ENCODE data around the gene RPS15.

Gene RPS15

DNA sequence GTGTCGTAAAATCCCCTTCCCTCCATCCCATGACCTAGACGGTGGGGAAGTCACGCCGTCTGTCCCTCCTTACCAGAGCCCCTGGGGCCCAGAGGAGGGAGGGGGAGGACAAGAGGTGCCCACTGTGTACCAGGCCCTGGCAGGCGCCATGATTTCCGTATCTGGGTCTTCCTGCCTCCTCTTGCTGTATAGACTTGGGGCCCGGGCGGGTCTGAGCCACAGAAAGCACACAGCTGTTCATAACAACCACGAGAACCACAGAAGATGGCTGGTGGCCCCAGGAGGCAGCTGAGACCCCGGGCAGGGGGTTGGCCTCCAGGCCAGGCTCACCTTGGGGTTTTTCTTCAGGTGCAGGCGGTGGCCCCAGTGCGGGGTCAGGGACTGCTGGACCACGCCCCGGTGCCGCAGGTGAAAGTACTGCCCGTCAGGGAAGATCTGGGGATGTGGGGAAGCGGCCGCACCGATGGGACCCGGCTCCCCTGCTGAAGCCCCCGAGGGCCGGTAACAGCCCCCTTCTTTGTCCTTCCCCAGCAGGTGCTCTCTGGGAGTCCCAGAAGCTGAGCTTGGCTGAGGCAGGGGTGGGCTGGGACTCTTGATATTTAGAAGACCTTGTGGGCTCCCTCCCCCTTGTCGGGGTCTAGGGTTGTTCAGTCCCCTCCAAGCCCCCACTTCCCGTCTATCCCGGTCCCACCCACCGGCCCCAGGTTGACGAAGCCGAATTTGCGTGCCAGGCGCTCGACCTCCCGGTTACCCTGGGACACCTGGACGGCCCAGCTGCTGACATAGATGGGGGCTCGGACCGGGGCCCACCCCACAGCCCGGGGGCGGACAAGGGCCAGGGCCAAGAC, 51.5 kb downstream of the RPS15 start:
- FAIRE-seq: no peak

All from G401.6 (cell line).